GM20000 (cell line): ENCODE measurements around the gene FOXO1.

ENCODE experiments used
- DNase-seq: peaks from one replicate; pipeline ENCODE4 v3.0.0; 2012; ENCODE audit warnings: low spot score
- CTCF ChIP-seq: IDR thresholded peaks from 2 replicates; pipeline ENCODE4 v1.5.1; 2012; ENCODE audit warnings: mild to moderate bottlenecking, control low read depth; ENCODE audit errors: extremely low read depth, missing control alignments

Gene FOXO1

DNA sequence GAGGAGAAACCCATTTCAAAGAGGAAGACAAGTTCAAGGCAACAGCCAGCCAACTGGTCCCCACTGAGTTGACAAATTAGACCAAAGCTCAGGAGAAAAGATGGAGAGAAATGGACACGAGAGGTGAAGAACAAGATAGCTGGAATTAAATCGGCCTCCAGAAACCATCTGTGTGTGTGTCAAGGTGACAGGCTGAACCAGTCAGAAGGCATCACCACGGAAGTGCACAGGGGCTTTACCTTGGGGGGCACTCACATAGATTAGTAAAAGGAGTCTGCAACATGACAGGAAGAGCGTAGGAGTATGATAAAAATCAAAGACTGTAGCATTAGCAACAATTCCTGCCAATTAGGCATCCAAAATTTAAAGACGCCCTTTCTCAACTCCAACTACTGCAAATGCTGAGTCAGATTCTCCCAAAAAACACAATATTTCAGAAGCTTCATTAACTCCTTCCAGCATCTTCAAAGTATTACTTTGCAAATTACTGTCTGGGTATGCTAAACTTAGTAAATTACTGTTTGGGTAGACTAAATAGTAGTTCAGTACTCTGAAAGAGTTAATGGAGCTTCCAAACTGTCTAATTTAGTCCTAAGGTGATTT lies 66.2 kb downstream of the FOXO1 start:
- DNase-seq = no peak
- TF ChIP-seq CTCF = no peak

DNA sequence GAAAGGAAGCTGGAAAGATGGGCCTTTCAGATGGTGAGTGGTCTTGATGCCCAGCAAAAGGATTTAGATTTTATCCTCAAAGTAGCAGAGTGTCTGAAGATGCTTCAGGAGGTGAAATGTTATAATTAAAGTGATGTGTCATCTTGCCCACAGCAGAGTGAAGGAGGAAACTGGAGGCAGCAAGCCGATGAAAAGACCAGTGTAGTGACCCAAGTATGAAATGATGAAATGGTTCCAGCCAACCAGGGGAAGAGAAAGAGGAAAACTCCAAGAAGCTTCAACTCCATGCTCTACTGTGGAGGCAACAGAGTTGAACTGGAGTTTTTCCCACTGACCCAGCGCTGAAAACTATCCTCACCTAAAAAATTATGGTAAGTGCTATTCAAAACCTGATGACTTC lies 66.7 kb downstream of the FOXO1 start:
- no peak for TF ChIP-seq CTCF
- DNase-seq = no peak

- TF ChIP-seq CTCF = no peak
- DNase-seq = no peak
These were observed 67.3 kb downstream of the FOXO1 start for GRCh38 chr13:40599124-40599523.

DNA sequence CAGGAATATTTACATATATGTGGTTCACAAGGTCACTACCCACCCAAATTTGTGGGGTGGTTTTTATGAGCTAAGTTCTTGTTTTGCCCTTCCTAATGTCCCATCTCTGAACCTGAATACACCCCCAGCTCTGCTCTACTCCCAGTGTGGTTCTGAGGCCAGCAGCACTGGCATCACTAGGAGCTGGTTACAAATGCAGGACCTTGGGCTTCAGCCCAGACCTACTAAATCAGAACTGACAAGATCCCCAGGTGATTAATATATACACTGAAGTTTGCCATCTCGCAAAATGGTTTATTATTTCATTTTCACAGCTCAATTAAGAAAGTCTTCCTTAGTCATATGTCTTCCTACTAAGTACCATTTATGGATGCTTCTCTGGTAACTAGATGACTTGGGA lies 67.9 kb downstream of the FOXO1 start:
- DNase-seq = no peak
- TF ChIP-seq CTCF = no peak

DNA sequence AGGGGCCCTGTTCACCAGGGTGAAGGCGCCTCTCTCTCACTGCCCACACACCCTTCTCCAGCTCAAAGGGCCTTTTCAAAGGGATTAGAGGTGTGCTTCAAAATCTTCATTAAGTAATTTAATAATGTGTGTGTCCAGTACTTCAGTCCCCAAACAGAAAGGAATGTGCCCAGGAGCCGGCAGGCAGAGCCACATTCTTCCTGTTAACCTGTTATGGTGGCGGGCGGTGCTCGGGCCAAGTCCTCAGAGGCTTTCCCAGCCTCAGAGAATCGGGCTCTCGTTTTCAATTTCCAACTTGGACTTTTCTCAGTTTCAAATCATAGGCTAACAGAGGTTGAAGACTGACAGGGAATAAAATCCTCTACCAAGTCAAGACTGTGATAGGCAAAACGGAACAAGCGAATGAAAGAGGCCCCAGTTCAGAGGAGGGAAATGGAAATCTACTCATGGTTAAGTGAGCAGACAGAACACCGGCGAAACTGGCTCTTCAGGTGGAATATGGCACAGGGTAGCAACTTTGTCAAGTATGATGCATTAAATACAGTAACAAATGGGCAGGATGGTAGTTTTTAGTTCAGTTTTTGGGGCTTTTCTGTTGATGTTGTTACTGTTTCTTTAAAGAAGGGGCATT lies 68.6 kb downstream of the FOXO1 start:
- no peak for TF ChIP-seq CTCF
- DNase-seq = no peak

- TF ChIP-seq CTCF = no peak
- no peak for DNase-seq
These were observed 70.0 kb downstream of the FOXO1 start for GRCh38 chr13:40596484-40596883.

GRCh38 chr13:40595693-40596092 lies 70.7 kb downstream of the FOXO1 start:
- DNase-seq = no peak
- TF ChIP-seq CTCF = no peak
